ENCODE results near the gene COL8A1.

COL8A1 gene

DNA sequence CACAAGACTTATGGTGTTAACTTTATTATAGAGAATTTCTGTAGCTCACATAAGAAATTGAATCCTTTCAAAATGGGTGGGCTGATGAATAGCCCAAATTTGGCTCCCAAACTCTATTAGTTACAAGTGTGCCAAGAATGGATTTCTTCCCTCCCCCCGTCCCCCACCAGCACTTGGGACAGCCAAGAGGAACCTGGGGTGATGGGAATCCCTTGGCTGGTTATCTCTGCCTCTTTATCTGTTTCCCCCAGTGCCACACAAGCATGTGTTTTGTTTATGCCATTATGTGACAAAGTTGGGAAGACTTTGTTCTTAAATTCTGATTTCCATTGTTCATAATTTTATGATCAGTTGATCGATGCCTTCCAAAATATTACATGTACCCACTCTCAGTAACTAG, 207.6 kb downstream of the COL8A1 start:
- no peak for DNase-seq (ENCODE audit: low read depth)

DNA sequence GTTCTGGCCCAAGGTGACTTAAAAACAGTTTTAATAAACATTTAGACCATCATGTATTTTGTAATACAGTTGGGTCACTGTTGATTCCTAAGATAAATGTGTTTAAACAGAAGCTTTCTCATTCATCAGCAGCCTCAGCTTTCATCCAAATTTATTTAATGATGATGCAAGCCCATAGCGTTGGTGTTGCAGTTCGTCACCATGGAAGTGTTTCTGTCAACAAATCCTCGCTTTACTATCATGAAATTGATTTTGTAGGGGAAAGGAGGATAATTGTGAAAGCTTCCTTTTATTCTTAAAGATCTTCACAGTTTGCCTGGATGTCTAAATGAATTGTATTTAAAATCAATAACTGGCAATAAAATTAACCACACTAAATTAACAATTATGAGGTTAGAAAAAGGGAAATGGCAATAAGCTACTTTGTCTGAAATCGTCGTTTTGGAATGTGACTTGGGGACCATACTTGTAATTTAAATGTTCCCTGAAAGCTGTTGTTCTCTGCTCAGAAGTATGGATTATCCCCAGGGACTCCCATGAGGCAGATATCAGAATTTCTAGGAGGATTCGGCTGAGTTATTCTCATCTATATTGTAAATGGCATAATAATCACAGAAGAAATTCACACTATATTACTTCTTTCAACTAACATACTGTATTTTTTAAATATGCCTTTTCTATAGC, 208.2 kb downstream of the COL8A1 start:
- no peak for DNase-seq (ENCODE audit: low read depth)

DNA sequence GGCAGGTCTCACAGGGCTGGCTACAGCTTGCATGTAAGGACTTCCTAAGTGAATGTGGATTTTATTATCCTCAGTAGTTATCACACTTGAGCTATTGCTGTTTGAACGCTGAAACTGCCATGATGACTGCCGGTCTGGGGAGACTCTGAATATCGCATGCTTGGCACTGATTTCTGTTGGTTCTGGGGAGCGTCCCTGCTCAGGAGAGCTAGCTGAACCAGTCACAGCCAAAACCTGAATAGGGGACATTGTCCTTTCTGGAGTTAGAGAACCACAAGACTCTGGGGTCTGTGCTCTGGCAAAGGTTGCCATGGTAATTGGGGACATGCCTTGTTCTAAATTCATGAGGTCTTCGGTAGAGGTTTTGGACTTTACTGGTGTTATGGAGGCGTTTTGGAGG, 210.0 kb downstream of the COL8A1 start:
- DNase-seq (ENCODE audit: low read depth), result no peak
